ENCODE results near the gene COL11A2. TPM values are rescaled to one million over a fixed set of nuclear protein-coding genes. Genes with fewer than 3 reads are reported as not detected.
"Not testable (repeated sequence)": the region's sequence is repeated elsewhere in the genome, so short reads cannot be mapped to it uniquely, and the experiment has no call there.

COL11A2 gene
- total RNA-seq, 1 donor from 2014 or later, result 0.59 TPM

GRCh38 chr6:33161354-33162331 lies 30.6 kb downstream of the COL11A2 start:
- intact Hi-C loops (cut with micrococcal nuclease), result loop anchor here (1.0 to 5.0 kb wide), 3 partner anchors 34 to 87 kb away; no protein-coding TSS in a partner anchor

- intact Hi-C loops (cut with micrococcal nuclease), result loop anchor here (1.0 to 5.0 kb wide), 3 partner anchors 34 to 87 kb away; no protein-coding TSS in a partner anchor
Observed at GRCh38 chr6:33160728-33161344, 31.4 kb downstream of the COL11A2 start.

GRCh38 chr6:33160096-33160495 lies 32.2 kb downstream of the COL11A2 start:
- intact Hi-C loops (cut with micrococcal nuclease), result loop anchor here (5.0 kb wide), 1 partner anchor 33 kb away; no protein-coding TSS in a partner anchor

- intact Hi-C loops (cut with micrococcal nuclease), result no loop called here
Observed at GRCh38 chr6:33156964-33157363, 35.3 kb downstream of the COL11A2 start.

GRCh38 chr6:33156561-33156960 lies 35.7 kb downstream of the COL11A2 start:
- intact Hi-C loops (cut with micrococcal nuclease), result no loop called here

GRCh38 chr6:33154349-33154748 lies 37.9 kb downstream of the COL11A2 start:
- intact Hi-C loops (cut with micrococcal nuclease), result no loop called here

- intact Hi-C loops (cut with micrococcal nuclease), result no loop called here
Observed at GRCh38 chr6:33151050-33151449, 41.2 kb downstream of the COL11A2 start.

GRCh38 chr6:33150560-33150959 lies 41.7 kb downstream of the COL11A2 start:
- intact Hi-C loops (cut with micrococcal nuclease), result not testable (repeated sequence)

- intact Hi-C loops (cut with micrococcal nuclease), result loop anchor here (1.0 to 2.0 kb wide), 2 partner anchors 19 to 134 kb away; no protein-coding TSS in a partner anchor
Observed at GRCh38 chr6:33147807-33148666, 44.2 kb downstream of the COL11A2 start.

- intact Hi-C loops (cut with micrococcal nuclease), result no loop called here
Observed at GRCh38 chr6:33144373-33144772, 47.9 kb downstream of the COL11A2 start.

GRCh38 chr6:33143113-33143770 lies 49.0 kb downstream of the COL11A2 start:
- intact Hi-C loops (cut with micrococcal nuclease), result no loop called here

- intact Hi-C loops (cut with micrococcal nuclease), result no loop called here
Observed at GRCh38 chr6:33142501-33143070, 49.7 kb downstream of the COL11A2 start.

- intact Hi-C loops (cut with micrococcal nuclease), result no loop called here
Observed at GRCh38 chr6:33140556-33140955, 51.7 kb downstream of the COL11A2 start.

- intact Hi-C loops (cut with micrococcal nuclease), result no loop called here
Observed at GRCh38 chr6:33139596-33140206, 52.6 kb downstream of the COL11A2 start.

GRCh38 chr6:33136310-33136900 lies 55.9 kb downstream of the COL11A2 start:
- intact Hi-C loops (cut with micrococcal nuclease), result no loop called here

- intact Hi-C loops (cut with micrococcal nuclease), result no loop called here
Observed at GRCh38 chr6:33132081-33132524, 60.2 kb downstream of the COL11A2 start.

GRCh38 chr6:33128318-33128717 lies 63.9 kb downstream of the COL11A2 start:
- intact Hi-C loops (cut with micrococcal nuclease), result loop anchor here (2.0 to 5.0 kb wide), 2 partner anchors 20 to 34 kb away; no protein-coding TSS in a partner anchor

- intact Hi-C loops (cut with micrococcal nuclease), result loop anchor here (5.0 kb wide), 1 partner anchor 36 kb away; no protein-coding TSS in a partner anchor
Observed at GRCh38 chr6:33126101-33126714, 66.1 kb downstream of the COL11A2 start.

GRCh38 chr6:33124947-33125346 lies 67.3 kb downstream of the COL11A2 start:
- intact Hi-C loops (cut with micrococcal nuclease), result loop anchor here (5.0 kb wide), 2 partner anchors 37 to 72 kb away; no protein-coding TSS in a partner anchor

Data from T-helper 2 cell treated with Interferon-gamma antibody and Interleukin-4, amounts not matched to agents 100 ng/mL and 5 ng/mL, for 36 hours (primary cell).